Prostate gland (tissue), 2 donors: ENCODE measurements around the gene NRF1.

Experiments used
- CTCF ChIP-seq, 4 experiments: fragments of 200-600 bp in 2 of 4; fragments of 450-650 bp in 2 of 4; sonication (generic) in 2 of 4; IDR thresholded peaks; 1 replicate in 3 of 4; 2 replicates in 1 of 4; pipeline ENCODE4 v1.5.1; 2016 to 2019; ENCODE audit warnings: antibody characterized with exemption in 4 of 4, mild to moderate bottlenecking in 2 of 4, moderate library complexity in 2 of 4
- POLR2A ChIP-seq: fragments of 450-650 bp; IDR thresholded peaks from one replicate; pipeline ENCODE4 v1.6.1; 2016; ENCODE audit warnings: antibody characterized with exemption, mild to moderate bottlenecking
- POLR2AphosphoS5 ChIP-seq: sonication (generic); formaldehyde crosslinking; IDR thresholded peaks from one replicate; pipeline ENCODE4 v1.6.1; 2017; ENCODE audit warnings: antibody characterized with exemption

GRCh38 chr7:129774359-129774758 lies 162.8 kb downstream of the NRF1 start:
- TF ChIP-seq POLR2A: no peak
- no peak for TF ChIP-seq CTCF (IDR thresholded peaks at IDR 0.05)
- TF ChIP-seq POLR2AphosphoS5: no peak
